Osteocyte (in vitro differentiated cells): ENCODE results near the gene HMCN1. TPM values are rescaled to one million over a fixed set of nuclear protein-coding genes. Genes with fewer than 3 reads are reported as not detected.

Source experiments
- DNase-seq: peaks from one replicate; pipeline ENCODE4 v3.0.0; 2021; ENCODE audit warnings: mixed read lengths; ENCODE audit not compliant: unreplicated experiment; ENCODE audit errors: extremely low spot score
- H3K27ac Mint-ChIP-seq: one replicate; pipeline ENCODE4 v1.8.0; 2021; ENCODE audit warnings: mild to moderate bottlenecking, mixed read lengths; ENCODE audit not compliant: unreplicated experiment
- H3K27me3 Mint-ChIP-seq: one replicate; pipeline ENCODE4 v1.8.0; 2021; ENCODE audit warnings: mixed read lengths; ENCODE audit not compliant: unreplicated experiment
- H3K36me3 Mint-ChIP-seq: one replicate; pipeline ENCODE4 v1.8.0; 2021; ENCODE audit warnings: mixed read lengths; ENCODE audit not compliant: unreplicated experiment
- H3K4me1 Mint-ChIP-seq: one replicate; pipeline ENCODE4 v1.8.0; 2021; ENCODE audit warnings: mixed read lengths; ENCODE audit not compliant: unreplicated experiment
- H3K4me3 Mint-ChIP-seq: one replicate; pipeline ENCODE4 v1.8.0; 2021; ENCODE audit warnings: mild to moderate bottlenecking, moderate library complexity, mixed read lengths; ENCODE audit not compliant: unreplicated experiment
- H3K9me3 Mint-ChIP-seq: one replicate; pipeline ENCODE4 v1.8.0; 2021; ENCODE audit warnings: mixed read lengths; ENCODE audit not compliant: unreplicated experiment
- total RNA-seq: library from RNA; stranded (reverse); gene quantifications from 2 replicates; pipeline ENCODE4 v1.2.1, GENCODE V29; 2021
- TF ChIP-seq, protein P1 (sequence below): fragments of 200-600 bp; sonication (generic); IDR thresholded peaks from 2 replicates; pipeline ENCODE4 v1.5.0; 2021; ENCODE audit warnings: antibody characterized with exemption, mild to moderate bottlenecking, moderate library complexity

HMCN1 gene
- total RNA-seq, 1 donor from 2014 or later = 91.4 TPM

DNA sequence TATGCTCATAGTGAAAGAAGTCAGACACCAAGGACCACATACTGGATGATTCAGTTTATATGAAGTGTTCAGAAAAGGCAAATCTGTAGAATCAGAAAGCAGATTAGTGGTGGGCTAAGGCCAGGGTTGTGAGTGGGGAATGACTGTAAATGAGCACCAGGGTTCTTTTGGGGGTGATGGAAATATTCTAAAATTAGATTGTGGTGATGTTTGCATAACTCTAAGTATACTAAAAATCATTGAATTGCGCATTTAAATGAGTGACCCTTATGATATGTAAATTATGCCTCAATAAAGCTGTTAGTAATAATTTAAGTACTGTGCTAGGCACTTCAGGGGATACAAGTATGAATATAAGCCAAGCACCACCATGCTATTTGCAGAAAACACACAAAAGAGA, 384.5 kb downstream of the HMCN1 start:
- TF ChIP-seq, protein P1, sequence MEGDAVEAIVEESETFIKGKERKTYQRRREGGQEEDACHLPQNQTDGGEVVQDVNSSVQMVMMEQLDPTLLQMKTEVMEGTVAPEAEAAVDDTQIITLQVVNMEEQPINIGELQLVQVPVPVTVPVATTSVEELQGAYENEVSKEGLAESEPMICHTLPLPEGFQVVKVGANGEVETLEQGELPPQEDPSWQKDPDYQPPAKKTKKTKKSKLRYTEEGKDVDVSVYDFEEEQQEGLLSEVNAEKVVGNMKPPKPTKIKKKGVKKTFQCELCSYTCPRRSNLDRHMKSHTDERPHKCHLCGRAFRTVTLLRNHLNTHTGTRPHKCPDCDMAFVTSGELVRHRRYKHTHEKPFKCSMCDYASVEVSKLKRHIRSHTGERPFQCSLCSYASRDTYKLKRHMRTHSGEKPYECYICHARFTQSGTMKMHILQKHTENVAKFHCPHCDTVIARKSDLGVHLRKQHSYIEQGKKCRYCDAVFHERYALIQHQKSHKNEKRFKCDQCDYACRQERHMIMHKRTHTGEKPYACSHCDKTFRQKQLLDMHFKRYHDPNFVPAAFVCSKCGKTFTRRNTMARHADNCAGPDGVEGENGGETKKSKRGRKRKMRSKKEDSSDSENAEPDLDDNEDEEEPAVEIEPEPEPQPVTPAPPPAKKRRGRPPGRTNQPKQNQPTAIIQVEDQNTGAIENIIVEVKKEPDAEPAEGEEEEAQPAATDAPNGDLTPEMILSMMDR = no peak
- H3K27ac Mint-ChIP-seq = no peak overlapping the region
- H3K4me3 Mint-ChIP-seq = no peak overlapping the region
- peaks cover 57% of the 10 kb centered on the region for H3K36me3 Mint-ChIP-seq
- no peak for DNase-seq
- peaks cover 2% of the 10 kb centered on the region for H3K4me1 Mint-ChIP-seq
- no peaks in the 10 kb centered on the region for H3K27me3 Mint-ChIP-seq
- no peaks in the 10 kb centered on the region for H3K9me3 Mint-ChIP-seq

GRCh38 chr1:186122837-186123236, 388.6 kb downstream of the HMCN1 start:
- Mint-ChIP-seq H3K36me3 (peaks cover 45% of the 10 kb centered on the region), H3K4me3 (no peak overlapping the region), H3K27me3 (no peaks in the 10 kb centered on the region), H3K9me3 (no peaks in the 10 kb centered on the region), H3K4me1 (no peaks in the 10 kb centered on the region), H3K27ac (no peak overlapping the region)
- TF ChIP-seq, protein P1 = no peak
- no peak for DNase-seq

DNA sequence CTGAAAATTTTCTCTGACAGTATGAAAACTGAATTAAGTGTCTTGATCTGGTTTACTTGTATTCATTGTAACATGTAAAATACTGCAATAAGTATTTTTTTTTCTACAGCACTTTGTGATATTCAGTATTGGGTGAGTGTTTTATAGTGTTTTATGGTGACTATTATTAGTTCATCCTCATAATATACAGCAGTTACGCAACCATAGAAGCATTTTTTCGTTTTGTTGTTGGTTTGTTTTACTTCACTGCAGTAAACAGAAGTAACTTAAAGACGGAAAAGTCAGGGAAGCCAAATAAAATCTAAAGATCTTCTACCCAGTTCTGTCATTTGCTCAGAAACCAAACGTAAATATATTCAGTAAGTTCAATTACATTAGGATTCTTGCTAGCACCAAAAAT, 390.8 kb downstream of the HMCN1 start:
- H3K36me3 Mint-ChIP-seq = peaks cover 38% of the 10 kb centered on the region
- no peaks in the 10 kb centered on the region for H3K9me3 Mint-ChIP-seq
- H3K27me3 Mint-ChIP-seq = no peaks in the 10 kb centered on the region
- no peak overlapping the region for H3K4me3 Mint-ChIP-seq
- H3K4me1 Mint-ChIP-seq = no peaks in the 10 kb centered on the region
- no peak for DNase-seq
- TF ChIP-seq, protein P1 = no peak
- no peak overlapping the region for H3K27ac Mint-ChIP-seq

- Mint-ChIP-seq H3K27me3 (no peaks in the 10 kb centered on the region), H3K9me3 (no peaks in the 10 kb centered on the region), H3K27ac (no peak overlapping the region), H3K36me3 (peaks cover 39% of the 10 kb centered on the region), H3K4me1 (no peaks in the 10 kb centered on the region), H3K4me3 (no peak overlapping the region)
- TF ChIP-seq, protein P1 = no peak
- no peak for DNase-seq
Observed at GRCh38 chr1:186125511-186125910, 391.3 kb downstream of the HMCN1 start.

GRCh38 chr1:186129758-186130157, 395.6 kb downstream of the HMCN1 start:
- no peaks in the 10 kb centered on the region for H3K27me3 Mint-ChIP-seq
- no peak overlapping the region for H3K27ac Mint-ChIP-seq
- TF ChIP-seq, protein P1 = no peak
- H3K4me3 Mint-ChIP-seq = no peak overlapping the region
- no peak for DNase-seq
- H3K9me3 Mint-ChIP-seq = no peaks in the 10 kb centered on the region
- peaks cover 26% of the 10 kb centered on the region for H3K36me3 Mint-ChIP-seq
- no peaks in the 10 kb centered on the region for H3K4me1 Mint-ChIP-seq
